ENCODE data around the gene GPRC5D.

GPRC5D gene

DNA sequence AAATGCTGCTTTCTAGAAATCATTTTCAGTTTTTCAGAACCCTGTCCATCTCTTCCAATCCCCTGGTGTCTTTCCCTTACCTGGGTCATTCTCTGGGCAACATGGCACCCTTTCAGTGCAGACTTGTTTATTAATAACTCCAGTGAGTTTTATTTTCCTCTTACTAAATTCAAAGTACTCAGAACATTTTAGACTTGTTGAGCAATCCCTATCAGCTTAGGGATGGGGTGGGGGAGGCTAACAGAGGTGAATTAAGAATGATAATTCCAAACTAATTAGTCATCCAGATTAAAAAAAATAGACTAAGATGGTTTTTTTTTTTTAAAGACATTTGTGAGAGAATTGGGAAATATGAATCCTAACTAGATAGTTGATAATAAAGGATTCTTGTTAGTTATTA, 49.9 kb downstream of the GPRC5D start:
- no peak for TF ChIP-seq CTCF (IDR thresholded peaks at IDR 0.05)

DNA sequence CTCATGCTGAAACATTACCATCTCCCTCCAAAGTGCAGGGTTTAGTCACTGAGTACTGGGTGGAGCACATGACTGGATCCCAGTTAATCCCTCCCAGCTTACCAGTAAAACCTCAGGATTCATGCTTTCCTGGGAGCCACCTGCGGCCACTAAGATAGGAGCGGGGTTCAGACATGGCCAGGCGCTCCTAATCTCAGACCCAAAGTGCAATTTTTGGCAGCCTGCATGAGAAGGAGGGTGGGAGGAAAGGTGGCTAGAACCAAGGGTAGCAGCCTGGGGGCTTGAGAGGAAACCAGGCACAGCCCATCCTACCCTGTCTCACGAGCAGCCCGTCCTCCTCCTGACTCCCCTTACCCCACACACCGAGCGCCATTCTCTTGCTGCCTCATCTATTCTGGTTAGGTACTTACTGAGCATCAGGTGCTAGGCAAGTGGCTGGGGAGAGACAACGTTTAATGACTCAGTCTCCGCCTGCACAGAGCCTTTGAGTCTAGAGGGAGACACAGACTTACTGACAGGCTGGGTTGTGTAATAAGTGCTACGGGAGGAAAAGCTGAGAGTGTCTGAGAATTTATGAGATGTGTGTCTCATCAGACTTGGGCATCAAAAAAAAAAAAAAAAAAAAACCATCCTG, 50.7 kb downstream of the GPRC5D start:
- TF ChIP-seq CTCF (IDR thresholded peaks at IDR 0.05) = no peak

GRCh38 chr12:12900786-12901157, 51.2 kb downstream of the GPRC5D start:
- no peak for TF ChIP-seq CTCF (IDR thresholded peaks at IDR 0.05)

DNA sequence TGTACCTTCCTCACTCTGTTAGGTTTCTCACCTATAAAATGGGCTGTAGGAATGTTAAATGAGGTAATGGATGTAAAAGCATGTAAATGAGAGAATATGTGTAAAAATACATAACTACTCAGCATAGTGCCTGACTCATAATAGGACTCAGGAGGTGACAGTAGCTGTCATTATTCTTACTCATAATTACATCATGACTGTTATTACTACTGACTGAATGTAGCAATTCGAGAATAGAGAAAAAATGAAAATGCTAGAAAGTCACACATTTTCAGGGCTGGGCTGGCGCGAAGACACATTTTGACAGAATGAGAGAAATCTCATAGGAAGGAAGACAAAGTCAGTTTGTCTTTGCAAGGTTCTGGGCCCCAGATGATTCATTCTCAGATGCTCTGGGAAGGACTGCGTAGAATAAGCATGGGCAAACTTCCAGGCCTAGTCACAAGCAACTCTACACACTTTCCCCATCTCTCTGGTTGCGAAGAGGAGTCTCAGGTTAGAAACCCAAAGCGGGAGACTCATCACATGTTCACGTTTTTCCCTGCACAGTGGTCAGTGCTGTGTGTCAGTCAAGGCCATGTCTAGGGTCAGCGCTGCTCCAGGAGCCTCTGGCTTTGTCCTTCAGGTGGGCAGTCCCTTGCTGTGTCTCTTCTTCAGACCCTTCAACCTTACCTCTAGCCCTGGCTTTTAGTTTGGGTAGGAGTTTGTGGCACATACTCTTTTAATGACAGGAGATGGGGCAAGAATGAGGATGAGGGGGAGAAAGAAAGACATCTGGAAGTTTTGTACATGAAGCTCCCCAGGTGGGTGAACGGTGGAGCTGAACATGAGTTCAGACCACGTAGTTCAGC, 52.2 kb downstream of the GPRC5D start:
- no peak for TF ChIP-seq CTCF (IDR thresholded peaks at IDR 0.05)

DNA sequence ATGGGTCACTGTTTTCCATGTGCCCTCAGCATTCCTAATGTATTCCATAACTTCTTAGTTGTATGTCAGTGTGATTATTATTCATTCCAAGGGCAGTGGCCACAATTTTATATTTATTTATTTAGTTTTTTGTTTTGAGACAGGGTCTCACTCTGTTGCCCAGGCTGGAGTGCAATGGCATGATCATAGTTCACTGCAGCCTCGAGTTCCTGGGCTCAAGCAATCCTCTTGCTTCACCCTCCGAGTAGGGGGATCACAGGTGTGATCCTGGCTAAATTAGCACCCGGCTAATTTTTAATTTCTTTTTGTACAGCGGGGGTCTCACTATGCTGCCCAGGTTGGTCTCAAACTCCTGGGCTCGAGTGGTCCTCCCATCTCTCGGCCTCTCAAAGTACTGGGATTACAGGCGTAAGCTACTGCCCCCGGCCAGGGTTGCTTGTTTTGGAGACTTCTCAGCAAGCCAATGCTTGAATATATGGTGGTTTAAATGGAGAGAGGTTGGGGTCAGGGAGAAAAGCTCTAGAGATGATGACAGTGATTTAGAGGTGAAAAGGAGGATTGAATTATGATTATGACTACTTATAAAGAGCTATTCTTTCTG, 53.0 kb downstream of the GPRC5D start:
- no peak for TF ChIP-seq CTCF (IDR thresholded peaks at IDR 0.05)

DNA sequence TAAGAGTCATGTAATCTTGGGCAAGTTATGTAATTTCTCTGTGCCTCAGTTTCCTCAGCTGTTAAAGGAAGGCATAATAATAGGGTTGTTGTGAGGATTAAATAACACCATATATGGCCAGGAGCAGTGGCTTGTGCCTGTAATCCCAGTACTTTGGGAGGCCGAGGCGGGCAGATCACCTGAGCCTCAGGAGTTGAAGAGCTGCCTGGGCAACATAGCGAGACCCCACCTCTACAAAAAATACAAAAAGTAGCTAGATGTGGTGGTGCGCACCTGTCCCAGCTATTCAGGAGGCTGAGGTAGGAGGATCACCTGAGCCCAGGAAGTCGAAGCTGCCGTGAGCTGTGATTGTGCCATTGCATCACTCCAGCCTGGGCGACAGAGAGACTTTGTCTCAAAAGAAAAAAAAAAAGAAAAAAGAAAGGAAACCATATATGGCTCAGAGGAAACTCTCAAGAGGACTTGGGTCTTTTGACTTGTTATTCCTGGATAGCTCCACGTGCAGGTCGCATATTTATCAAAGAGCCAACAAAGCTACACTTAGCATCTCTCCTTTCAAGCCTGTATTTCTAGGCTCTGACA, 53.7 kb downstream of the GPRC5D start:
- no peak for TF ChIP-seq CTCF (IDR thresholded peaks at IDR 0.05)

GRCh38 chr12:12897302-12897701, 54.7 kb downstream of the GPRC5D start:
- TF ChIP-seq CTCF (IDR thresholded peaks at IDR 0.05) = no peak
